ENCODE measurements around the gene MT2A. TPM values are rescaled to one million over a fixed set of nuclear protein-coding genes. Genes with fewer than 3 reads are reported as not detected.

The MT2A gene
- total and polyA plus RNA-seq, 2 of the 13 experiments (the other 11 are each of a cell fraction or from before 2014, with no cell fraction given) = 135 to 371 TPM

- TF ChIP-seq USF2 (IDR thresholded peaks at IDR 0.05; ENCODE audit: low read depth, low read length) = no peak
- 0 out of 2 replicates have a peak, but pooled peaks have one; percentile 38 for TF ChIP-seq USF2 (CRISPR knock-in tag; IDR thresholded peaks at IDR 0.05; ENCODE audit: borderline replicate concordance)
- no peak for TF ChIP-seq ERF (CRISPR knock-in tag; IDR thresholded peaks at IDR 0.05)
- TF ChIP-seq ZNF296 (CRISPR knock-in tag; conservative IDR thresholded peaks at IDR 0.05) = no peak
- peak; percentile 74 for TF ChIP-seq PITX1 (CRISPR knock-in tag; IDR thresholded peaks at IDR 0.05)
- no peak for TF ChIP-seq HOXD1 (CRISPR knock-in tag; IDR thresholded peaks at IDR 0.05)
- peak; percentile 48; the same call in 1 of the 2 replicates for TF ChIP-seq ZNF564 (CRISPR knock-in tag; IDR thresholded peaks at IDR 0.05)
- peak; percentile 78; the same call in 1 of the 2 replicates for TF ChIP-seq MTF1 (CRISPR knock-in tag; IDR thresholded peaks at IDR 0.05)
- TF ChIP-seq TERF1 (CRISPR knock-in tag; IDR thresholded peaks at IDR 0.05) = no peak
- TF ChIP-seq ZNF138 (CRISPR knock-in tag; IDR thresholded peaks at IDR 0.05; ENCODE audit: low read depth) = no peak
- TF ChIP-seq GLI4 (CRISPR knock-in tag; IDR thresholded peaks at IDR 0.05; ENCODE audit: borderline replicate concordance) = no peak
- peak; percentile 45; the same call in 1 of the 2 replicates for TF ChIP-seq ZMYM4 (CRISPR knock-in tag; IDR thresholded peaks at IDR 0.05)
- TF ChIP-seq AHR (CRISPR knock-in tag; IDR thresholded peaks at IDR 0.05) = no peak
- no peak for TF ChIP-seq ZMAT5 (CRISPR knock-in tag; IDR thresholded peaks at IDR 0.05; ENCODE audit: borderline replicate concordance, low read depth)
- no peak for TF ChIP-seq MYNN (CRISPR knock-in tag; IDR thresholded peaks at IDR 0.05; ENCODE audit: low read depth)
- no peak for TF ChIP-seq ADNP (CRISPR knock-in tag; IDR thresholded peaks at IDR 0.05)
- peak; percentile 42 for TF ChIP-seq RARA (CRISPR knock-in tag; IDR thresholded peaks at IDR 0.05)
- TF ChIP-seq, protein P1, sequence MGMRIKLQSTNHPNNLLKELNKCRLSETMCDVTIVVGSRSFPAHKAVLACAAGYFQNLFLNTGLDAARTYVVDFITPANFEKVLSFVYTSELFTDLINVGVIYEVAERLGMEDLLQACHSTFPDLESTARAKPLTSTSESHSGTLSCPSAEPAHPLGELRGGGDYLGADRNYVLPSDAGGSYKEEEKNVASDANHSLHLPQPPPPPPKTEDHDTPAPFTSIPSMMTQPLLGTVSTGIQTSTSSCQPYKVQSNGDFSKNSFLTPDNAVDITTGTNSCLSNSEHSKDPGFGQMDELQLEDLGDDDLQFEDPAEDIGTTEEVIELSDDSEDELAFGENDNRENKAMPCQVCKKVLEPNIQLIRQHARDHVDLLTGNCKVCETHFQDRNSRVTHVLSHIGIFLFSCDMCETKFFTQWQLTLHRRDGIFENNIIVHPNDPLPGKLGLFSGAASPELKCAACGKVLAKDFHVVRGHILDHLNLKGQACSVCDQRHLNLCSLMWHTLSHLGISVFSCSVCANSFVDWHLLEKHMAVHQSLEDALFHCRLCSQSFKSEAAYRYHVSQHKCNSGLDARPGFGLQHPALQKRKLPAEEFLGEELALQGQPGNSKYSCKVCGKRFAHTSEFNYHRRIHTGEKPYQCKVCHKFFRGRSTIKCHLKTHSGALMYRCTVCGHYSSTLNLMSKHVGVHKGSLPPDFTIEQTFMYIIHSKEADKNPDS (CRISPR knock-in tag; IDR thresholded peaks at IDR 0.05) = no peak
- TF ChIP-seq, protein P2, sequence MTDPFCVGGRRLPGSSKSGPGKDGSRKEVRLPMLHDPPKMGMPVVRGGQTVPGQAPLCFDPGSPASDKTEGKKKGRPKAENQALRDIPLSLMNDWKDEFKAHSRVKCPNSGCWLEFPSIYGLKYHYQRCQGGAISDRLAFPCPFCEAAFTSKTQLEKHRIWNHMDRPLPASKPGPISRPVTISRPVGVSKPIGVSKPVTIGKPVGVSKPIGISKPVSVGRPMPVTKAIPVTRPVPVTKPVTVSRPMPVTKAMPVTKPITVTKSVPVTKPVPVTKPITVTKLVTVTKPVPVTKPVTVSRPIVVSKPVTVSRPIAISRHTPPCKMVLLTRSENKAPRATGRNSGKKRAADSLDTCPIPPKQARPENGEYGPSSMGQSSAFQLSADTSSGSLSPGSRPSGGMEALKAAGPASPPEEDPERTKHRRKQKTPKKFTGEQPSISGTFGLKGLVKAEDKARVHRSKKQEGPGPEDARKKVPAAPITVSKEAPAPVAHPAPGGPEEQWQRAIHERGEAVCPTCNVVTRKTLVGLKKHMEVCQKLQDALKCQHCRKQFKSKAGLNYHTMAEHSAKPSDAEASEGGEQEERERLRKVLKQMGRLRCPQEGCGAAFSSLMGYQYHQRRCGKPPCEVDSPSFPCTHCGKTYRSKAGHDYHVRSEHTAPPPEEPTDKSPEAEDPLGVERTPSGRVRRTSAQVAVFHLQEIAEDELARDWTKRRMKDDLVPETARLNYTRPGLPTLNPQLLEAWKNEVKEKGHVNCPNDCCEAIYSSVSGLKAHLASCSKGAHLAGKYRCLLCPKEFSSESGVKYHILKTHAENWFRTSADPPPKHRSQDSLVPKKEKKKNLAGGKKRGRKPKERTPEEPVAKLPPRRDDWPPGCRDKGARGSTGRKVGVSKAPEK (CRISPR knock-in tag; IDR thresholded peaks at IDR 0.05; ENCODE audit: borderline replicate concordance) = 0 out of 2 replicates have a peak, but pooled peaks have one; percentile 52
- TF ChIP-seq, protein P3, sequence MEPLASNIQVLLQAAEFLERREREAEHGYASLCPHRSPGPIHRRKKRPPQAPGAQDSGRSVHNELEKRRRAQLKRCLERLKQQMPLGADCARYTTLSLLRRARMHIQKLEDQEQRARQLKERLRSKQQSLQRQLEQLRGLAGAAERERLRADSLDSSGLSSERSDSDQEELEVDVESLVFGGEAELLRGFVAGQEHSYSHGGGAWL (CRISPR knock-in tag; IDR thresholded peaks at IDR 0.05) = 0 out of 2 replicates have a peak, but pooled peaks have one; percentile 27
Measured at GRCh38 chr16:56647641-56648431, 39.5 kb downstream of the MT2A start (continued).
